HCT116 (cell line): ENCODE results near the gene COL5A1. TPM values are rescaled to one million over a fixed set of nuclear protein-coding genes. Genes with fewer than 3 reads are reported as not detected.

Experiments used
- ATAC-seq: fragments of 200-7000 bp; cut with Tn5 transposase; 2 replicates; pipeline ENCODE4 v1.9.1; 2020; ENCODE audit warnings: mild to moderate bottlenecking, moderate library complexity
- BruUV-seq: library from RNA; stranded (reverse); fragments of 400-500 nt; replicated peaks from 2 replicates; lab custom pipeline; 2021; lab: Mats Ljungman, UMichigan
- CTCF ChIA-PET: fragments of 300-600 bp; sonication (Branson Sonifier 250); formaldehyde crosslinking; loops from one replicate; lab custom pipeline; 2021; ENCODE audit warnings: antibody characterized with exemption; lab: Charles Lee
- POLR2A ChIA-PET: fragments of 300-600, 350-600 bp; sonication (Branson Sonifier 250); formaldehyde crosslinking; loops from one replicate; lab custom pipeline; 2021; ENCODE audit warnings: antibody characterized with exemption; lab: Charles Lee
- RAD21 ChIA-PET, 2 experiments: fragments of 300-600 bp; sonication (Branson Sonifier 250); formaldehyde crosslinking; loops; one replicate each; lab custom pipeline; 2023; ENCODE audit warnings: low total read pairs in 2 of 2; ENCODE audit not compliant: uncharacterized antibody in 2 of 2, unreplicated experiment in 2 of 2, low non-redundant PET in 1 of 2; lab: Charles Lee
- DNase-seq: peaks from one replicate; pipeline ENCODE4 v3.0.0-alpha.2; 2010; ENCODE audit warnings: low read depth, low spot score
- H2AFZ ChIP-seq: fragments of 200-600 bp; shearing (Covaris generic), sonication (generic); 2 replicates; pipeline ENCODE4 v1.6.1; 2017; ENCODE audit warnings: low read depth, mixed run types, mixed read lengths, antibody characterized with exemption, low read length; ENCODE audit not compliant: poor library complexity, severe bottlenecking
- H3K27ac ChIP-seq: 2 replicates; pipeline ENCODE4 v1.5.1; 2012; ENCODE audit warnings: low read depth, low read length
- H3K27me3 ChIP-seq: fragments of 200-600 bp; sonication (generic); 2 replicates; pipeline ENCODE4 v1.6.1; 2016; ENCODE audit warnings: mixed run types, low read length, mixed read lengths; ENCODE audit not compliant: insufficient read depth
- H3K36me3 ChIP-seq, 2 experiments: fragments of 200-500 bp in 1 of 2; fragments of 200-600 bp in 1 of 2; sonication (Bioruptor generic) in 1 of 2; sonication (generic) in 1 of 2; 2 replicates each; pipeline versions ENCODE4 v1.5.1 to v1.6.1; 2014 to 2016; ENCODE audit warnings: low read length in 2 of 2, inconsistent platforms in 1 of 2, mixed read lengths in 1 of 2, mixed run types in 1 of 2; ENCODE audit not compliant: insufficient read depth in 2 of 2, control insufficient read depth in 1 of 2
- H3K4me1 ChIP-seq, 2 experiments: fragments of 200-600 bp in 1 of 2; sonication (generic) in 1 of 2; 2 replicates each; pipeline versions ENCODE4 v1.5.1 to v1.6.1; 2012 to 2017; ENCODE audit warnings: low read length in 2 of 2, inconsistent platforms in 1 of 2, mild to moderate bottlenecking in 1 of 2, mixed read lengths in 1 of 2, mixed run types in 1 of 2, moderate library complexity in 1 of 2; ENCODE audit not compliant: insufficient read depth in 2 of 2, control insufficient read depth in 1 of 2
- H3K4me2 ChIP-seq: fragments of 200-600 bp; sonication (generic); 2 replicates; pipeline ENCODE4 v1.6.1; 2017; ENCODE audit warnings: mixed run types, low read length, mixed read lengths
- H3K4me3 ChIP-seq, 2 experiments: fragments of 200-600 bp in 1 of 2; sonication (generic) in 1 of 2; replicated peaks in 1 of 2; 2 replicates each; pipeline ENCODE4 v1.5.1; 2011 to 2016; ENCODE audit warnings: low read length in 2 of 2, control low read depth in 1 of 2, low read depth in 1 of 2, mild to moderate bottlenecking in 1 of 2, mixed read lengths in 1 of 2, mixed run types in 1 of 2
- H3K79me2 ChIP-seq: fragments of 200-600 bp; sonication (generic); 2 replicates; pipeline ENCODE4 v1.6.1; 2017; ENCODE audit warnings: mild to moderate bottlenecking, mixed run types, low read length, moderate library complexity, mixed read lengths; ENCODE audit not compliant: insufficient read depth
- H3K9ac ChIP-seq: fragments of 200-600 bp; sonication (generic); 2 replicates; pipeline ENCODE4 v1.6.1; 2016; ENCODE audit warnings: low read length, mixed read lengths
- H3K9me2 ChIP-seq: fragments of 200-600 bp; sonication (generic), shearing (Covaris generic); 2 replicates; pipeline ENCODE4 v1.6.1; 2017; ENCODE audit warnings: mixed run types, mild to moderate bottlenecking, moderate library complexity; ENCODE audit not compliant: insufficient read depth
- H3K9me3 ChIP-seq, 2 experiments: fragments of 200-500 bp in 1 of 2; fragments of 200-600 bp in 1 of 2; sonication (Bioruptor generic) in 1 of 2; sonication (generic) in 1 of 2; 2 replicates each; pipeline ENCODE4 v1.6.1; 2014 to 2017; ENCODE audit warnings: low read length in 2 of 2, mixed read lengths in 2 of 2, inconsistent platforms in 1 of 2, low read depth in 1 of 2, mild to moderate bottlenecking in 1 of 2, mixed run types in 1 of 2, moderate library complexity in 1 of 2; ENCODE audit not compliant: control insufficient read depth in 1 of 2, insufficient read depth in 1 of 2
- H4K20me1 ChIP-seq: fragments of 200-600 bp; sonication (generic), shearing (Covaris generic); 2 replicates; pipeline ENCODE4 v1.6.1; 2017; ENCODE audit warnings: mixed run types, mild to moderate bottlenecking, moderate library complexity; ENCODE audit not compliant: insufficient read depth
- ATF3 ChIP-seq: IDR thresholded peaks from 2 replicates; pipeline ENCODE4 v1.6.1; 2012
- CEBPB ChIP-seq: IDR thresholded peaks from 2 replicates; pipeline ENCODE4 v1.6.1; 2012; ENCODE audit warnings: low read depth
- CTCF ChIP-seq, 3 experiments: fragments of 200-600 bp in 1 of 3; sonication (generic) in 1 of 3; IDR thresholded peaks in 2 of 3; conservative IDR thresholded peaks in 1 of 3; 2 replicates each; pipeline ENCODE4 v1.5.1; 2012 to 2017; ENCODE audit warnings: low read depth in 2 of 3, low read length in 2 of 3, antibody characterized with exemption in 1 of 3, borderline replicate concordance in 1 of 3, control low read depth in 1 of 3, mild to moderate bottlenecking in 1 of 3, mixed read lengths in 1 of 3, mixed run types in 1 of 3, moderate library complexity in 1 of 3; ENCODE audit not compliant: insufficient read depth in 1 of 3
- ELF1 ChIP-seq: IDR thresholded peaks from 2 replicates; pipeline ENCODE4 v1.6.1; 2012; ENCODE audit warnings: low read depth, borderline replicate concordance
- EZH2phosphoT487 ChIP-seq: fragments of 200-600 bp; IDR thresholded peaks from 2 replicates; pipeline ENCODE4 v1.6.1; 2018; ENCODE audit warnings: antibody characterized with exemption, borderline replicate concordance
- FOSL1 ChIP-seq: IDR thresholded peaks from 2 replicates; pipeline ENCODE4 v1.6.1; 2012; ENCODE audit warnings: low read depth
- JUND ChIP-seq: IDR thresholded peaks from 2 replicates; pipeline ENCODE4 v1.6.1; 2012
- MAX ChIP-seq: IDR thresholded peaks from 2 replicates; pipeline ENCODE4 v1.6.1; 2012
- POLR2A ChIP-seq: IDR thresholded peaks from 2 replicates; pipeline ENCODE4 v1.7.0; 2011; ENCODE audit warnings: borderline replicate concordance; ENCODE audit not compliant: insufficient read depth, insufficient read length; ENCODE audit errors: extremely low read depth
- POLR2AphosphoS5 ChIP-seq: IDR thresholded peaks from 2 replicates; pipeline ENCODE4 v1.6.1; 2011; ENCODE audit warnings: mild to moderate bottlenecking, low read depth, low read length, moderate library complexity
- RAD21 ChIP-seq: IDR thresholded peaks from 2 replicates; pipeline ENCODE4 v1.6.1; 2012; ENCODE audit warnings: low read depth, mild to moderate bottlenecking
- SIN3A ChIP-seq: IDR thresholded peaks from 2 replicates; pipeline ENCODE4 v1.6.1; 2012; ENCODE audit warnings: low read depth
- SP1 ChIP-seq: IDR thresholded peaks from 2 replicates; pipeline ENCODE4 v1.6.1; 2012; ENCODE audit warnings: low read depth
- SRF ChIP-seq: IDR thresholded peaks from 2 replicates; pipeline ENCODE4 v1.6.1; 2012; ENCODE audit warnings: low read depth
- TCF7L2 ChIP-seq: IDR thresholded peaks from 2 replicates; pipeline ENCODE4 v1.7.0; 2011; ENCODE audit warnings: borderline replicate concordance, inconsistent platforms; ENCODE audit not compliant: insufficient read depth, insufficient read length; ENCODE audit errors: extremely low read depth
- YY1 ChIP-seq: IDR thresholded peaks from 2 replicates; pipeline ENCODE4 v1.6.1; 2011; ENCODE audit warnings: low read length, low read depth, moderate library complexity, mild to moderate bottlenecking; ENCODE audit not compliant: insufficient replicate concordance; ENCODE audit errors: extremely low read depth
- ZBTB33 ChIP-seq: IDR thresholded peaks from 2 replicates; pipeline ENCODE4 v1.6.1; 2011; ENCODE audit warnings: mild to moderate bottlenecking, low read length, moderate library complexity; ENCODE audit not compliant: insufficient replicate concordance; ENCODE audit errors: extremely low read depth
- ZNF274 ChIP-seq: fragments of 200-500 bp; sonication (Bioruptor generic); IDR thresholded peaks from 2 replicates; pipeline ENCODE4 v1.6.1; 2014; ENCODE audit warnings: mild to moderate bottlenecking, low read depth, low read length, inconsistent platforms
- intact Hi-C: fragments of 100-400 bp; cut with micrococcal nuclease; formaldehyde crosslinking; loops from 2 replicates; pipeline ENCODE4 v1.10.0; 2022
- total RNA-seq: library from RNA; stranded (reverse); gene quantifications from one replicate; pipeline ENCODE4 v1.2.1, GENCODE V29; 2021; ENCODE audit not compliant: unreplicated experiment

The COL5A1 gene
- total RNA-seq, 1 experiment from 2014 or later, result 0.30 TPM

- no peak overlapping the region for H3K4me2 ChIP-seq
- H3K27ac ChIP-seq, result no peak overlapping the region
- H2AFZ ChIP-seq, result no peak overlapping the region
- no peaks in the 10 kb centered on the region for H3K4me1 ChIP-seq
- ATAC-seq, result no peak
- ChIA-PET CTCF (no interaction called here), RAD21 (no interaction called here), POLR2A (no interaction called here)
- TF ChIP-seq YY1, result no peak
- TF ChIP-seq ATF3, result no peak
- TF ChIP-seq SIN3A, result no peak
- TF ChIP-seq POLR2AphosphoS5, result no peak
- TF ChIP-seq ZNF274, result no peak
- no peak for TF ChIP-seq SP1
- no peak for TF ChIP-seq EZH2phosphoT487
- TF ChIP-seq SRF, result no peak
- TF ChIP-seq ELF1, result no peak
- TF ChIP-seq CTCF (IDR thresholded peaks at IDR 0.05 in 2 of 3, conservative IDR thresholded peaks at IDR 0.05 in 1 of 3; ENCODE audit: borderline replicate concordance in 1 of 3, insufficient read depth in 1 of 3, low read depth in 2 of 3, low read length in 2 of 3), result no peak
- no peak for TF ChIP-seq POLR2A
- TF ChIP-seq MAX, result no peak
- no peak for TF ChIP-seq ZBTB33
- no peak for TF ChIP-seq JUND
- no peak for TF ChIP-seq CEBPB
- TF ChIP-seq FOSL1, result no peak
- no peak for TF ChIP-seq RAD21
- no peak for TF ChIP-seq TCF7L2
- no peak overlapping the region for H3K9ac ChIP-seq
- no peak overlapping the region for H3K4me3 ChIP-seq
- H3K9me2 ChIP-seq, result no peaks in the 10 kb centered on the region
- no TSS peak for BruUV-seq
- no peaks in the 10 kb centered on the region for H3K79me2 ChIP-seq
- intact Hi-C loops, result no loop called here
- H3K9me3 ChIP-seq, result no peaks in the 10 kb centered on the region
- H4K20me1 ChIP-seq, result no peaks in the 10 kb centered on the region
- no peaks in the 10 kb centered on the region for H3K36me3 ChIP-seq
- H3K27me3 ChIP-seq, result no peaks in the 10 kb centered on the region
- no peak for DNase-seq
Measured at GRCh38 chr9:134773842-134774241, 132.2 kb downstream of the COL5A1 start.
